Measurements from ENCODE around the gene MAPK6.

The MAPK6 gene

GRCh38 chr15:52107238-52107637 lies 88.2 kb downstream of the MAPK6 start:
- DNase-seq: no peak

- no peak for DNase-seq
These were observed 90.8 kb downstream of the MAPK6 start for GRCh38 chr15:52109559-52110451.

GRCh38 chr15:52111517-52112202 lies 92.6 kb downstream of the MAPK6 start:
- no peak for DNase-seq

- DNase-seq: peak; percentile 47
These were observed 93.3 kb downstream of the MAPK6 start for GRCh38 chr15:52112203-52112750.

- DNase-seq: no peak
These were observed 94.2 kb downstream of the MAPK6 start for GRCh38 chr15:52113235-52113634.

GRCh38 chr15:52113708-52114107 lies 94.7 kb downstream of the MAPK6 start:
- no peak for DNase-seq

GRCh38 chr15:52114261-52115055 lies 95.4 kb downstream of the MAPK6 start:
- no peak for DNase-seq

GRCh38 chr15:52115598-52116427 lies 96.8 kb downstream of the MAPK6 start:
- DNase-seq: no peak
